Activated naive CD4-positive, alpha-beta T cell treated with anti-CD3 and anti-CD28 coated beads, Interleukin-2, amount 10 ng/mL, durations not matched to agents 7 days and 5 days (primary cell): Measurements from ENCODE around the gene ARFIP1.

Source experiments
- CTCF ChIA-PET: fragments of 350-600 bp; sonication (Branson Sonifier 250); formaldehyde crosslinking; loops from one replicate; lab custom pipeline; 2021; ENCODE audit warnings: antibody characterized with exemption; lab: Charles Lee
- DNase-seq: peaks from one replicate; pipeline ENCODE4 v3.0.0-alpha.2; 2020
- H3K27ac Mint-ChIP-seq: one replicate; pipeline ENCODE4 v1.8.0; 2021; ENCODE audit warnings: mild to moderate bottlenecking, moderate library complexity, mixed read lengths
- H3K27me3 Mint-ChIP-seq: one replicate; pipeline ENCODE4 v1.8.0; 2021; ENCODE audit warnings: mild to moderate bottlenecking, mixed read lengths
- H3K36me3 Mint-ChIP-seq: one replicate; pipeline ENCODE4 v1.8.0; 2021; ENCODE audit warnings: mixed read lengths
- H3K4me1 Mint-ChIP-seq: one replicate; pipeline ENCODE4 v1.8.0; 2021; ENCODE audit warnings: mixed read lengths
- H3K4me3 Mint-ChIP-seq: one replicate; pipeline ENCODE4 v1.8.0; 2021; ENCODE audit warnings: mild to moderate bottlenecking, moderate library complexity, mixed read lengths
- H3K9me3 Mint-ChIP-seq: one replicate; pipeline ENCODE4 v1.8.0; 2021; ENCODE audit warnings: mixed read lengths

The ARFIP1 gene

GRCh38 chr4:152950402-152951274 is 170.9 kb downstream of the ARFIP1 start:
- Mint-ChIP-seq H3K4me1 (no peaks in the 10 kb centered on the region), H3K27ac (no peak overlapping the region), H3K36me3 (no peaks in the 10 kb centered on the region), H3K9me3 (no peaks in the 10 kb centered on the region), H3K27me3 (peaks cover 42% of the 10 kb centered on the region), H3K4me3 (no peak overlapping the region)
- CTCF ChIA-PET = no interaction called here
- DNase-seq = no peak

- peaks cover 42% of the 10 kb centered on the region for H3K27me3 Mint-ChIP-seq
- no peak overlapping the region for H3K27ac Mint-ChIP-seq
- H3K4me3 Mint-ChIP-seq = no peak overlapping the region
- no peaks in the 10 kb centered on the region for H3K36me3 Mint-ChIP-seq
- CTCF ChIA-PET = no interaction called here
- no peaks in the 10 kb centered on the region for H3K4me1 Mint-ChIP-seq
- no peak for DNase-seq
- no peaks in the 10 kb centered on the region for H3K9me3 Mint-ChIP-seq
Observed at GRCh38 chr4:152951348-152951747, 171.6 kb downstream of the ARFIP1 start.

GRCh38 chr4:152953514-152953913 is 173.8 kb downstream of the ARFIP1 start:
- no peak for DNase-seq
- no peak overlapping the region for H3K4me3 Mint-ChIP-seq
- H3K36me3 Mint-ChIP-seq = no peaks in the 10 kb centered on the region
- no peaks in the 10 kb centered on the region for H3K9me3 Mint-ChIP-seq
- CTCF ChIA-PET = no interaction called here
- H3K4me1 Mint-ChIP-seq = no peaks in the 10 kb centered on the region
- H3K27ac Mint-ChIP-seq = no peak overlapping the region
- H3K27me3 Mint-ChIP-seq = peaks cover 40% of the 10 kb centered on the region

DNA sequence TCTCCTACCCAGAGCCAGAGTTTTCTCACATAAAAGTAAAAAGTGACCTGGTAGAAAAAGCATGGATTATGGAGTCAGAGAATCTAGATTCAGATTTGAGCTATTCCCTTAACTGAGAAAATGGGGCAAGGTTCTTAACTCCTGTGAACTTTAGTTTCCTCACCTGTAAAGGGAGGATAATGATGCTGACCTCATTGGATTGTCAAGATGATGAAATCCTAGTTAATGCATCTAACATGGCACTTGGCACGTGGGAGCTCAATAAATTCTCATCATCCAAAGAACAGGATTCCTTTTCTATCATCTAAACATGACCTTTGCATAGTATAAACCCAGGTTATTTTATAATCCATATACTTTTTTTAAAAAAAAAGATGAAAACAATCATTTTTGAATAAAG is 175.0 kb downstream of the ARFIP1 start:
- Mint-ChIP-seq H3K27ac (no peak overlapping the region), H3K27me3 (peaks cover 38% of the 10 kb centered on the region), H3K9me3 (no peaks in the 10 kb centered on the region), H3K4me1 (no peaks in the 10 kb centered on the region), H3K4me3 (no peak overlapping the region), H3K36me3 (no peaks in the 10 kb centered on the region)
- CTCF ChIA-PET = no interaction called here
- DNase-seq = no peak

DNA sequence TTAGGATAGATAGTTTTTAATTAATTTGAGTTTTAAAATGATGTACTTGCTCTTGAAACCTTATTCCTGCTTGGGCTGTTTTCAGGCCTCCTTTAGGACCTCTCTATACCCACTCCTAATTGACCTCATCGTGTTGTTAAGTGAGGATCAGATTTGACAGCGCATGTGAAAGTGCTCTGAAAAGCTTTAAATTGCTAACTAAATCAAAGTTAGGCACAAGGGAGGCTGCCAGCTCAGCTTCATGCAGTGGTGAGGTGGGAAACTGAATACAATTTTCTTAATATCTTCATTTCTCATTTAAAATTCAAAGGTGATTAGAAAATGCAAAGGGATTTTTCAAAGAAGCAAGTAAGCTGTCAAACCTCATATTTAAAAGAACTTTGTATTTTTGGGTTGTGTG is 176.4 kb downstream of the ARFIP1 start:
- no peaks in the 10 kb centered on the region for H3K4me1 Mint-ChIP-seq
- H3K27me3 Mint-ChIP-seq = peaks cover 31% of the 10 kb centered on the region
- CTCF ChIA-PET = no interaction called here
- DNase-seq = no peak
- H3K4me3 Mint-ChIP-seq = no peak overlapping the region
- no peaks in the 10 kb centered on the region for H3K36me3 Mint-ChIP-seq
- no peak overlapping the region for H3K27ac Mint-ChIP-seq
- no peaks in the 10 kb centered on the region for H3K9me3 Mint-ChIP-seq

DNA sequence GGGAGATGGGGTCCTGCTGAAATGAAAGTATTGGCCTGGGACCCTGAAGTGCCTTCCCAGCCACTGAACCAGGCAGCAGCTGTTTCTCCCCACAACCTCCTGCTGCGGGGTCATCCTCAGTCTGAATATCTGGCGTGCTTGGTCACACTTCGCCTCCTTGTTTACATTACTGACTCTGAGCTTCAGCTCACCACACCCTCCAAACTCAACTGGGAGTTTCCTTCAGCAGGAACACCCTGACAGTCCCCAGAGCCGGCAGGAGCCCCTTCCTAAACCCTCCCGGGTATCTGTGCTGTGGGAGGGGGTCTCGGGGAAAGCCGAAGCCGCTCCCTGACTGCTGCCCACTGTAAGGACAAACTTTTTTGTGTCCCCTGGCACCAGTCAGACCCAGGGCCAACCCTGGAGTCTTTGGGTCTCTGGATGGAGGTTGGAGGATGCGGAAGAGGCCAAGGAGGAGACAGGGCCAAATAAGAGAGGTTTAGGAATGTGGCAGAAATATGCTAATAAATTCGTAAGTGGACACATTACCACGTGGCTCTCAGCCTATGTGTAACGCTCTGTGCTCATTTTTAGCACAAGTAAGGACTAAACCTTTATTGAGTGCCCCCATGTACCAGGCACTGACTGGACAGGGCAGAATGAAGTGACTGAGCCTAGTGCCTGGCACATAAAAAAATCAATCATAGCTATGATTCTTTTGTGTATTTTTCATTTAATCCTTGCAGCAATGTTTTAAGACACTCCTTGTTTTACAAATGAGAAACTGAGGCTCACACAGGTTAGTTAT is 177.1 kb downstream of the ARFIP1 start:
- no peak overlapping the region for H3K27ac Mint-ChIP-seq
- no peaks in the 10 kb centered on the region for H3K9me3 Mint-ChIP-seq
- H3K4me1 Mint-ChIP-seq = no peaks in the 10 kb centered on the region
- no peak for DNase-seq
- H3K36me3 Mint-ChIP-seq = no peaks in the 10 kb centered on the region
- peaks cover 34% of the 10 kb centered on the region for H3K27me3 Mint-ChIP-seq
- no peak overlapping the region for H3K4me3 Mint-ChIP-seq
- CTCF ChIA-PET = no interaction called here

- no peaks in the 10 kb centered on the region for H3K36me3 Mint-ChIP-seq
- no peak overlapping the region for H3K4me3 Mint-ChIP-seq
- CTCF ChIA-PET = no interaction called here
- DNase-seq = no peak
- H3K9me3 Mint-ChIP-seq = no peaks in the 10 kb centered on the region
- H3K27ac Mint-ChIP-seq = no peak overlapping the region
- peaks cover 34% of the 10 kb centered on the region for H3K27me3 Mint-ChIP-seq
- no peaks in the 10 kb centered on the region for H3K4me1 Mint-ChIP-seq
Observed at GRCh38 chr4:152957437-152958171, 177.8 kb downstream of the ARFIP1 start.

- H3K9me3 Mint-ChIP-seq = no peaks in the 10 kb centered on the region
- DNase-seq = no peak
- no peaks in the 10 kb centered on the region for H3K36me3 Mint-ChIP-seq
- CTCF ChIA-PET = no interaction called here
- no peak overlapping the region for H3K27ac Mint-ChIP-seq
- H3K4me3 Mint-ChIP-seq = no peak overlapping the region
- no peaks in the 10 kb centered on the region for H3K4me1 Mint-ChIP-seq
- peaks cover 28% of the 10 kb centered on the region for H3K27me3 Mint-ChIP-seq
Observed at GRCh38 chr4:152959080-152959479, 179.3 kb downstream of the ARFIP1 start.

- Mint-ChIP-seq H3K27ac (no peak overlapping the region), H3K9me3 (no peaks in the 10 kb centered on the region), H3K4me1 (no peaks in the 10 kb centered on the region), H3K36me3 (no peaks in the 10 kb centered on the region), H3K27me3 (peaks cover 22% of the 10 kb centered on the region), H3K4me3 (no peak overlapping the region)
- no peak for DNase-seq
- CTCF ChIA-PET = interaction anchor here (0.9 kb wide), 1 partner anchor 117 kb away, joined by 3 read pairs; no protein-coding TSS in a partner anchor
Observed at GRCh38 chr4:152960082-152960481, 180.3 kb downstream of the ARFIP1 start.

- DNase-seq = no peak
- Mint-ChIP-seq H3K4me1 (no peaks in the 10 kb centered on the region), H3K36me3 (no peaks in the 10 kb centered on the region), H3K9me3 (no peaks in the 10 kb centered on the region), H3K27me3 (peaks cover 22% of the 10 kb centered on the region), H3K4me3 (no peak overlapping the region), H3K27ac (no peak overlapping the region)
- CTCF ChIA-PET = interaction anchor here (0.9 kb wide), 1 partner anchor 116 kb away, joined by 3 read pairs; no protein-coding TSS in a partner anchor
Observed at GRCh38 chr4:152961014-152961772, 181.4 kb downstream of the ARFIP1 start.

DNA sequence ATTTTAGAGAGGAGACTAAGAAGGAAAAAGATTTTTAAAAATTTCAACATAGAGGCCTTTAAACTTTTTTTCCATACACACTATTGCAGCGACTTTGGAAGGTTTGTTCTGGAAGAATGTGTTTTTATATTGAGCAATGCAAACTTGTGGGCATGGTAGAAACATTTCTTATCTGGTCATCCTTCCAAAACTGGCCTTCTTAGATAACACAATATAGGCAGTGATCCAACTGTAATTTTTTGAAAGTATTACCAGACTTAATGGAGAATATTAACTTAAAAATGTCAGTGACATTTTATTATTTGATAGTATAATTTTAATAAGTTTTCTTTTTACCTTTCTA is 182.0 kb downstream of the ARFIP1 start:
- H3K36me3 Mint-ChIP-seq = no peaks in the 10 kb centered on the region
- H3K9me3 Mint-ChIP-seq = no peaks in the 10 kb centered on the region
- H3K27me3 Mint-ChIP-seq = peaks cover 20% of the 10 kb centered on the region
- no peak overlapping the region for H3K4me3 Mint-ChIP-seq
- H3K27ac Mint-ChIP-seq = no peak overlapping the region
- CTCF ChIA-PET = no interaction called here
- no peak for DNase-seq
- no peaks in the 10 kb centered on the region for H3K4me1 Mint-ChIP-seq
